C4-2B (cell line): ENCODE measurements around the gene RPEL1.

Experiments used
- H3K27ac ChIP-seq: fragments of 450-650 bp; 2 replicates; pipeline ENCODE4 v1.5.1; 2017
- CTCF ChIP-seq: fragments of 450-650 bp; conservative IDR thresholded peaks from 2 replicates; pipeline ENCODE4 v1.5.1; 2017; ENCODE audit warnings: mild to moderate bottlenecking
- ZFX ChIP-seq: fragments of 450-650 bp; IDR thresholded peaks from 2 replicates; pipeline ENCODE4 v1.6.1; 2017

Gene RPEL1

GRCh38 chr10:103259989-103260388 is 14.3 kb downstream of the RPEL1 start:
- H3K27ac ChIP-seq = no peak overlapping the region
- no peak for TF ChIP-seq CTCF
- TF ChIP-seq ZFX = no peak

GRCh38 chr10:103262229-103262628 is 16.5 kb downstream of the RPEL1 start:
- TF ChIP-seq ZFX = no peak
- no peak overlapping the region for H3K27ac ChIP-seq

GRCh38 chr10:103265717-103266329 is 20.1 kb downstream of the RPEL1 start:
- no peak overlapping the region for H3K27ac ChIP-seq
- TF ChIP-seq ZFX = no peak
- no peak for TF ChIP-seq CTCF

GRCh38 chr10:103273041-103273441 is 27.4 kb downstream of the RPEL1 start:
- no peak overlapping the region for H3K27ac ChIP-seq
- TF ChIP-seq CTCF (no peak), ZFX (no peak)

GRCh38 chr10:103276251-103276895 is 30.7 kb downstream of the RPEL1 start:
- no peak overlapping the region for H3K27ac ChIP-seq
- no peak for TF ChIP-seq CTCF
- TF ChIP-seq ZFX = no peak

GRCh38 chr10:103276896-103277712 is 31.4 kb downstream of the RPEL1 start, which contains the start of gene INA:
INA (plus strand) TSS chr10:103277138; CDS start chr10:103277212, 74 bp downstream.
- no peak within 1 kb of the TSS for H3K27ac ChIP-seq
- TF ChIP-seq CTCF (no peak), ZFX (no peak)

GRCh38 chr10:103277713-103278536 is 32.2 kb downstream of the RPEL1 start:
- no peak for TF ChIP-seq ZFX
- no peak for TF ChIP-seq CTCF
- H3K27ac ChIP-seq = no peak overlapping the region
